Testis (tissue), 2 donors: ENCODE results near the gene SERTAD1.

ENCODE experiments used
- CTCF ChIP-seq, 3 experiments: fragments of 450-650 bp in 2 of 3; fragments of 200-600 bp in 1 of 3; sonication (generic) in 1 of 3; IDR thresholded peaks; one replicate each; pipeline ENCODE4 v1.5.1; 2016 to 2019; ENCODE audit warnings: antibody characterized with exemption in 3 of 3, mild to moderate bottlenecking in 2 of 3, moderate library complexity in 1 of 3
- POLR2A ChIP-seq: fragments of 450-650 bp; IDR thresholded peaks from one replicate; pipeline ENCODE4 v1.6.1; 2017; ENCODE audit warnings: antibody characterized with exemption, mild to moderate bottlenecking, moderate library complexity

GRCh38 chr19:40398417-40399131, 27.2 kb downstream of the SERTAD1 start:
- TF ChIP-seq CTCF (IDR thresholded peaks at IDR 0.05) (no peak), POLR2A (no peak)
